Stimulated activated CD8-positive, alpha-beta memory T cell treated with anti-CD3 and anti-CD28 coated beads, Interleukin-15, amount 100 ng/mL, for 48 hours (primary cell): ENCODE data around the gene OR2B6.
"Not testable (repeated sequence)": the region's sequence is repeated elsewhere in the genome, so short reads cannot be mapped to it uniquely, and the experiment has no call there.

ENCODE experiments used
- DNase-seq, 2 donors: peaks; one replicate each; pipeline ENCODE4 v3.0.0-alpha.2; 2020; ENCODE audit warnings: low read depth in 2 of 2

The OR2B6 gene

DNA sequence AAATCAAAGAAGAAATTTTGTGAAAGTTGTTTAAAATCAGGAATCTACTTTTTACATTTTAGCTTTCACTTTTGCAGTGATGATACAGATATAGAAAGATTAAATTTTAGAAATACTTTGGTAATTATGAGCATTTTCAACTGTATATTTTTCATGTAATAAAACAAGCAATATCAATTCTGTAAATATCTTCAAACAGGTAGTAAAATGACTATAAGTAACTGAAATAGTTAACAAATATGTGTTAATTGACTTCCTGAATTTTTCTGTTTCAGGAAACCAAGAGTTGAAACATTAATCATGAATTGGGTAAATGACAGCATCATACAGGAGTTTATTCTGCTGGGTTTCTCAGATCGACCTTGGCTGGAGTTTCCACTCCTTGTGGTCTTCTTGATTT is at the start of gene OR2B6:
Gene OR2B6, plus strand, starts transcription at position 301 of the 400 bp plus-strand sequence. Its CDS starts 0 bp downstream, at position 301.
- no peak for DNase-seq

DNA sequence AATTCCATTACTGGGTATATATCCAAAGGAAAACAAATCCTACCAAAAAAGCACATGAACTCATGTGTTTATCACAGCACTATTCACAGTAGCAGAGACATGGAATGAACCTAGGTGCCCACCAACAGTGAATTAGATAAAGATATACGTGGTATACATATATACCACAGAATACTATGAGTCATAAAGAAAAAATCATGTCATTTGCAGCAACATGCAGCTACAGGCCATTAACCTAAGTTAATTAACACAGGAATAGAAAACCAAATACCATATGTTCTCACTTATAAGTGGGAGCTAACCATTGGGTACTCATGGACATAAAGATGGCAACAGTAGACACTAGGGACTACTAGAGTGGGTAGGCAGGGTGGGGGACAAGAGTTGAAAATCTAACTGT is 49.0 kb upstream of the OR2B6 start:
- DNase-seq, result no peak

DNA sequence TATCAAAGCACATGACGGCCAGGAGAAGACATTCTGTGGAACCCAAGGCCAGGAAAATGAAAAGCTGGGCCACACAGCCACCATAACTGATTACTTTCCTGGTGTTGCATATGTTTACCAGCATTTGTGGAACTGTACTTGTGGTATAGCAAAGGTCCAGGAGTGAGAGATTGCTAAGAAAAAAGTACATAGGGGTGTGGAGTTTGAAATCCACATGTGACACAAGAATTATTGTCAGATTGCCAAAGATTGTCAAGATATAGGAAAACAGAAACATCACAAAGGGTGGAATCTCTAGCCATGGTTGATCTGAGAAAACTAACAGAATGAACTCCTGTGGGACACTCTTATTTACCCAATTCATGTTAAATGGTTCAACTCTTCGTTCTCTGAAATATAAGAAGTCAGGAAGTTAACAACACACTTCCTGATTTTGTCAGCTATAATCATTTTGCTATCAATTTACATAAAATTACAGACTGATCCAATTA is 45.0 kb upstream of the OR2B6 start, which contains the start of gene OR2B2:
Gene OR2B2, minus strand, starts transcription at position 441 of the 491 bp plus-strand sequence. Its CDS starts 77 bp downstream, at position 364.
- no peak for DNase-seq

DNA sequence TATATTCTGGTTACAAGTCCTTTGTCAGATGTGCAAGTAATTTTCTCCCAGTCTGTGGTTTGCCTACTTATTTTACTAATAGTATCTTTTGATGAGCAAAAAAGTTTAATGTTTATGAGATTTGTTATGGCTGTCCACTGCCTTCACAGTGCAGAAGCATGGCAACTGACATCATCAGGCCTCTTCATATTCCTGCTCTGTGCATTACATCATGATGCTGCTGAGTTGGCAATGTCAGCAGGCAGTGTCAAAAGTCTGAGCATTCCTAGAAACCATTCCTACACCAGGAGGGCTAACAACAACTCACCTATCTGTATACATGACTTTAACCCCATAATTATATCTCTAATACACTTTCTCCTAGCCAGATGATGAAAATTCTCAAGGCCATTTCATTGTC is 34.1 kb upstream of the OR2B6 start:
- DNase-seq, result no peak

DNA sequence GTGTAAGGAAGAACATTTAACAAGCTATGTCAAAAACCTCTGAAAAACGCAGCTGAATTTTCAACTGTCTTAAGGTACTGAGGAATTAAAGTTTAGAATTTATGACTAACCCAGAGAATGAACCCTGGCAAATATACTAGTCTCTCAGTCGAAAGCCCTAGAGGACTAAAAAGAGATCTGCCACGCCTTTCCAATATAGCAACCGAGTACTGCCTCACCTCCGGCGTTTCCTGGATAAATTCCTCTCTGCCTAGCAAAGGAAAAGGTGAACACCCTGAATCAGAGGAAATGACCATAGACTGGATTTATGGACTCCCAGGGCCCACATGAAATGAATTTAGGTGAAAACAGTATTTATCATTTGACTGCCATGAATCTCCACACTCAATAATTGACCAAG is 32.9 kb upstream of the OR2B6 start:
- DNase-seq, result no peak

DNA sequence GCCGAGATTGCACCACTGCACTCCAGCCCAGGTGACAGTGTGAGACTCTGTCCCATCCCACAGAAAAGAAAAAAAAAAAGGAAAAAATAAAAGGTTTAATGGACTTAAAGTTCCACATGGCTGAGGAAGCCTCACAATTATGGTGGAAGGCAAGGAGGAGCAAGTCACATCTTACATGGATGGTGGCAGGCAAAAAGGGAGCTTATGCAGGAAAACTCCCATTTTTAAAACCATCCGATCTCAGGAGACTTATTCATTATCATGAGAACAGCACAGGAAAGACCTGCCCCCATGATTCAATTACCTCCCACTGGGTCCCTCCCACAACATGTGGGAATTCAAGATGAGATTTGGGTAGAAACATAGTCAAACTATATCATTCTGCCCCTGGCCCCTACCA is 29.0 kb upstream of the OR2B6 start:
- not testable (repeated sequence) for DNase-seq

DNA sequence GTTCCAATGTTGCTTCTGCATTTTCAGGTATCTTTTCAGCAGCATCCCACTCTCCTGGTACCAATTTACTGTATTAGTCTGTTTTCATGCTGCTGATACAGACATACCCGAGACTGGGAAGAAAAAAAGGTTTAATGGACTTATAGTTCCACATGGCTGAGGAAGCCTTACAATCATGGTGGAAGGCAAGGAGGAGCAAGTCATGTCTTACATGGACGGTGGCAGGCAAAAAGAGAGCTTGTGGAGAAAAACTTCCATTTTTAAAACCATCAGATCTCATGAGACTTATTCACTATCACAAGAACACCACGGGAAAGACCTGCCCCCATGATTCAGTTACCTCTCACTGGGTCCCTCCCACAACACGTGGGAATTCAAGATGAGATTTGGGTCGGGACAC is 27.1 kb upstream of the OR2B6 start:
- not testable (repeated sequence) for DNase-seq

DNA sequence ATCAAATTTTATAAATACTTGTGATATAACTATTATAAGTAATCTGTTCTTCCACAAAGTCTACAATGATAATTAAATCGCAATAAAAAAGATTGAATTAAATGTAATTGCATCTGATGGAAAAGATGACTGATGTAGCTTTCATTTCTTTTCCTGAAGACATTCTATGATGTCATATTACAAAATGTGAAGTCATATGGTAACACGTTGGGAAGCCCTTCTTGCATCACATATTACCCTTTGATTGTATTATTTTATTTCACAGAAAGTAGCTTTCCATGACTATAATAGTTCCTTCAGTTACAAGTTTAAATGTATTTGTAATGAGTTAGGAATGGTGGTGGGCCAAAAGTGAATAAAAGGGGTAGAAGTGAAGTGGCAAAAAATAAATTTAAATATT is 25.8 kb upstream of the OR2B6 start:
- DNase-seq, result no peak

DNA sequence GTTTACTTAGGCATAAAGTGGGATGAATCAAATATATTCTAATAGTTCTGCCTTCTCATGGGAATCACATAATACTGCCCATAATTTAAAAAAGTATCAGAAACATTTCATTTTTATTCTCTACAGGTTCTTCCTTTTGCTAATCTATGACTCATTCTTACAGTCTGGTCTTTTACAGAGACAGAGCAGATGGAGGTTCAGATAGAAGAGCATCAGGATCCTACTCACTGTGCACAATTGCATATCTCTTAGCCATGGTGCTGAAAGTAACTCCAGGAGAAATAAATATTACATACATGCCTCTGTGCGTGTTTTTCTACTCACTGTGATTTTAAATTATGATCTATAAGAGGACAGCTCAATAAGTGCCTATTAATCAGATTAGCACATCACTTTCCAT is 16.3 kb upstream of the OR2B6 start:
- DNase-seq, result no peak

DNA sequence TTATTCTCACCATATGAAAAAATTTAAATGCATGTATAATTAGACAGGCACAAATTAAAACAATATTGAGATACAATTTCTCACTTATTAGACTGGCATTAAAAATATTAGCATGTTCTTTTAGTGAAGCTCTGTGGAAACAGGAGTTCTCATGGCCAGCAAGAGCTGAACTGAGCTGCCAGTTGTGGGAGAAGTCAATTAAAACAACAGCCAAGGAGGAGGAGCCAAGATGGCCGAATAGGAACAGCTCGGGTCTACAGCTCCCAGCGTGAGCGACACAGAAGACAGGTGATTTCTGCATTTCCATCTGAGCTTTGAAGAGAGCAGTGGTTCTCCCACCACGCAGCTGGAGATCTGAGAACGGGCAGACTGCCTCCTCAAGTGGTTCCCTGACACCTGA is 14.0 kb upstream of the OR2B6 start:
- DNase-seq, result not testable (repeated sequence)

DNA sequence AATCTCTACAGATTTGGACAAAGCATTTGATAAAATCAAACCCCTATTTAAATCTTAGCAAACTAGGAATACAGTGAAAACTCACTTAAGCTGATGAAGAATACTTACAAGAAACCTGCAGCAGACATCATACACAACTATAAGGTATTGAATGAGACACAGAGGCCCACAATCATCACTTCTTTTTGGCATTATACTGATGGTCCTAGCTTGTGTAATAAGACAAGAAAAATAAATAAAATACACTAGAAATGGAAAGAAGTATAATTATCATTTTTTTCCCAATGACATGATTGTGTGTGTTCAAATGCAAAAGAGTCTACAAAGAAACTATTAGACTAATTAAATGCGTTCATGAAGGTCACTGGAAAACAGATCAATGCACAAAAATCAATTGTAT is 8.8 kb upstream of the OR2B6 start:
- no peak for DNase-seq

DNA sequence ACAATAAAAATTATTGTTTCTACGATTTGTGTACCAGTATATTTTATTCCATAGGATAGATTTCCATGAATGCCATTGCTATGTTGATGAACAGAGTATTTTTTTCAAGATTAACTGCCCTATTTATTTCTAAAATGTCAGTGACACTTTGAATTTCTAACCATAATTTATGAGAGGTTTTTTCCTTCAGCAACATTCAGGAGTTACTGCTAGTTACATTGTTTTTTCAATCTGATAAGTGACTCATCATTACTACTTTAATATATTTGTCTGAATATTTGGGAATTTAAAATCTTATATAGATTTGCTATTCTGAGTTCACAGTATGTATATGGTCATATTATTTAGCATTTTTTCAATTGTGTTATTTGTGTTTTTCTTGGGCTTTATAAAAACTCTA is 6.0 kb upstream of the OR2B6 start:
- no peak for DNase-seq

DNA sequence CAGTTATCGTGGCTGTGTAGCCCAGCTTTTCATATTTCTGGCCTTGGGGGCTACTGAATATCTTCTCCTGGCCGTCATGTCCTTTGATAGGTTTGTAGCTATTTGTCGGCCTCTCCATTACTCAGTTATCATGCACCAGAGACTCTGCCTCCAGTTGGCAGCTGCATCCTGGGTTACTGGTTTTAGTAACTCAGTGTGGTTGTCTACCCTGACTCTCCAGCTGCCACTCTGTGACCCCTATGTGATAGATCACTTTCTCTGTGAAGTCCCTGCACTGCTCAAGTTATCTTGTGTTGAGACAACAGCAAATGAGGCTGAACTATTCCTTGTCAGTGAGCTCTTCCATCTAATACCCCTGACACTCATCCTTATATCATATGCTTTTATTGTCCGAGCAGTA is 475 bp downstream of the OR2B6 start:
- DNase-seq, result no peak

DNA sequence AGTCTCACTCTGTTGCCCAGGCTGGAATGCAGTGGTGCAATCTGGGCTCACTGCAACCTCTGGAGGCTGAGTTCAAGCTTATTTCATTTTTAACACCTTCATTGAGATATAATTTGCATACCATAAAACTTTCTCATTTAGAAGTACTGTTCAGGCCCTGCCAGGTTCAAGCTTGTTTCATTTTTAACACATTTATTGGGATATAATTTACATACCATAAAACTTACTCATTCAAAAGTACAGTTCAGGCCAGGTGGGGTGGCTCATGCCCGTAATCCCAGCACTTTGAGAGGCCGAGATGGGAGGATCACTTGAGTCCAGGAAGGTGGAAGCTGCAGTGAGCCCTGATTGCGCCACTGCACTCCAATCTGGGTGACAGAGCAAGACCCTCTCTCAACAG is 5.5 kb downstream of the OR2B6 start:
- no peak for DNase-seq

DNA sequence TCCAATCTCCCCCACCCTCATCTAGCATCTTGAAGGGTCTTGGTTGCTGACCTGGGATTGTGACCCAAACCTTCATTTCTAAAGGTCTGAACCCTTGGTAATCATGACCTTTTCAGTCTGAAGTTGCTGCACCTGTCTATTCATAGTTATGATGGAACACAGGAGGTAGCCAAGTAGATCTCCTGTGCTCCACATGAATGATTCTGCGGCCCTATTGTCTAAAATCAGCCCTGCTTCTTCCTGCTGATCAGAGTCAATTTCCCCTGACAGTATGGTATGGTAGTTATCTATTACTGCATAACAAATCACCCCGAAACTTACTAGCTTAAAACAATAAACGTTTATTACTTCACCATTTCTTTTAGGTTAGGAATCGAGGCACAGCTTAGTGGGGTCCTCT is 9.0 kb downstream of the OR2B6 start:
- DNase-seq, result no peak

DNA sequence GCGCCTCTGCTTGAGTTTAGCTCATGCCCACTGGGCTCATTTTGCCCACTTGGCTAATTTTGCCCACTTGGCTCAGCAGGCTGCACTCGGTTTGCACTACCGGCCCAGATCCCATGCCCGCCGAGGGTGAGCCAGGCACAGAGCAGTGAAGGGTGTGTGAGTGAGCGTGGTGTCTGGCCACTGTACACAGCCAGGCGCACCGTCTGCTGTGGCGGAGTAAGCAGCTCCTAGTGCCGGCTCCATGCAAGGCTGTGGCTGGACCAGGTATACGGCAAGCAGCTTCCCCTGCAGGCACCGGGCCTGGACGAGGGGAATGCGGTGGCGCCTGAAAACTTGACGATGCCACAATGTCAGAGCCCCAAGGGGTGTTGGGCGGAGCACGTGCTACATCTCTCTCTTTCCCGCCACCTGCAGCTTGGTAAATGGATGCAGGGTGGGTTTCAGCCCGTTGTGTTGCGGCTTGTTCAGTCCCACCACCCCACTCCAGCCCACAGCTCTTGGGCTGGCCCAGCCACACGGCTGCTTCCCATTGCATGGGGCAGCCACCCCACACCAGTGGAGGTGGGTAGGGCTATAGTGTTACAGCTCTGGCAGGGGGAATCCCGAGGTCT is 9.9 kb downstream of the OR2B6 start:
- DNase-seq, result no peak

DNA sequence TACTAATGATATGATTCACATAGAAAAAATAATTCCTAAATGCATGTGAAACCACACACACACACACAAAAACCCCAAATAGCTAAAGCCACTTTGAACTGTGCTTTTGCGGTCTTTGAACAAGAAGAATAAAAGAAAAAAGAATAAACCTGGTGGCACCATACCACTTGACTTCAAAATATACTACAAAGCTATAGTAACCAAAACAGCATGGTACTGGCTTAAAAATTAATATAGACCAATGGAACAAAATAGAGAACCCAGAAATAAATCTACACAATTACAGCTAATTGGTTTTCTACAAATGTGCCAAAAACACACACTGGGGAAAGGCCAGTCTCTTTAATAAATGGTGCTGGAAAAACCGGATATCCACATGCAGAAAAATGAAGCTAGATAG is 13.4 kb downstream of the OR2B6 start:
- DNase-seq, result no peak

DNA sequence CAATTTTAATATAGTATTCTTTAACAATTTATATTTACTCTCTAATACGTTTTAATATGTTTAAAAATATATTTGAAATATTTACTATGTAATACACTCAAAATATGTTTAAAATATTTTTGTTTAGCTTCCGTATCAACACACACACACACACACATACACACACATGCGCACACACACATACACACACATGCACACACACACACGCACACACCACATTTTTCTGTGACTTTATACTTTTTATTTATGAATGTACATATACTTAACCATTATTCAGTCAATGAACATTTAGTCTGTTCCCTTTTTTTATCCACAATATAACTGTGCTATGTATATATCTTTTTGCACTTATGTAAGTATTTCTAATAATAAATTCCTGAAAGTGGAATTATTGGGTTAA is 15.7 kb downstream of the OR2B6 start:
- DNase-seq, result no peak

DNA sequence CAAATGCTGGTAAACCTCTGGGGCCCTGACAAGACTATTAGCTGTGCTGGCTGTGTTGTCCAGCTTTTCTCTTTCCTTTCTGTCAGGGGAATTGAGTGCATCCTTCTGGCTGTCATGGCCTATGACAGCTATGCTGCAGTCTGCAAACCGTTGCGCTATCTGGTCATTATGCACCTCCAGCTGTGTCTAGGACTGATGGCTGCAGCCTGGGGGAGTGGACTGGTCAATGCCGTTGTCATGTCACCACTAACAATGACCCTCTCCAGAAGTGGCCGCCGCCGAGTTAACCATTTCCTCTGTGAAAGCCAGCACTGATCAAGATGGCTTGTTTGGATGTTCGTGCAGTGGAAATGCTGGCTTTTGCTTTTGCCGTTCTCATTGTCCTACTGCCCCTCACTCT is 20.3 kb downstream of the OR2B6 start:
- DNase-seq, result no peak

DNA sequence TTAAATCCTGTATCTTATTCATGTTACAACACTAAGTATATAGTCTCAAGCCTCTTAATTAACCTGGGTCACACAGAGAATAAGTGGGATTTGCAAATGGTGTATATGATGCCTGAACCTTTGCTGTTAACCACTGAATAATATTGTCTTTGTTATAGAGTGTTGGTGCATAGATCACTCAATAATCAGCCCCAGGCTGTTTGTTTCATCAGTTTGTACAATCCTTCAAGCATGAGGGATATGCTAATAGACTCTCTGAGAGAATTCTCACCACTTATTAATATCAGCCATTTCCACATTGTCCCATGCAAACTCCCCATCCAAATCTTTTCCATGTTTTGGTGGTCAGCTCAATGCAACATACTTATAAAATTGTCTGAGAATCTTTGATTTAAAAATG is 21.7 kb downstream of the OR2B6 start:
- no peak for DNase-seq

DNA sequence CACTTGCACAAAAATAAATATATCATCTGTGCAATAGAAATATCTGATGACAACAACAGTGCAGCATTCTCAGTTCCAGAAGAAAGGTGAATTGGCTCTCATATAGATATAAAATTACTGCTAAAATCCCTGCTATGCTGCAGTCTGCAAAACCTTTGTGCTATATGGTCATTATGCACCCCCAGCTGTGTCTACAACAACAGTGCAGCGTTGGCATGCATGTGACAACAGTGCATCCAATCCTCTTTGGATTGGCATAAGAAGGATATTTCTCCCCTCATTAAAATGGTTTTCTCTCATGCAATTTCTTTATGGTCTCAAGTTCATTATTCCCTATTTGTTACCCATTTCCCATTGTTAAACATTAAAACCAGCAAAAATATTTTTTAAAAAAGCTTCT is 23.1 kb downstream of the OR2B6 start:
- DNase-seq, result no peak

DNA sequence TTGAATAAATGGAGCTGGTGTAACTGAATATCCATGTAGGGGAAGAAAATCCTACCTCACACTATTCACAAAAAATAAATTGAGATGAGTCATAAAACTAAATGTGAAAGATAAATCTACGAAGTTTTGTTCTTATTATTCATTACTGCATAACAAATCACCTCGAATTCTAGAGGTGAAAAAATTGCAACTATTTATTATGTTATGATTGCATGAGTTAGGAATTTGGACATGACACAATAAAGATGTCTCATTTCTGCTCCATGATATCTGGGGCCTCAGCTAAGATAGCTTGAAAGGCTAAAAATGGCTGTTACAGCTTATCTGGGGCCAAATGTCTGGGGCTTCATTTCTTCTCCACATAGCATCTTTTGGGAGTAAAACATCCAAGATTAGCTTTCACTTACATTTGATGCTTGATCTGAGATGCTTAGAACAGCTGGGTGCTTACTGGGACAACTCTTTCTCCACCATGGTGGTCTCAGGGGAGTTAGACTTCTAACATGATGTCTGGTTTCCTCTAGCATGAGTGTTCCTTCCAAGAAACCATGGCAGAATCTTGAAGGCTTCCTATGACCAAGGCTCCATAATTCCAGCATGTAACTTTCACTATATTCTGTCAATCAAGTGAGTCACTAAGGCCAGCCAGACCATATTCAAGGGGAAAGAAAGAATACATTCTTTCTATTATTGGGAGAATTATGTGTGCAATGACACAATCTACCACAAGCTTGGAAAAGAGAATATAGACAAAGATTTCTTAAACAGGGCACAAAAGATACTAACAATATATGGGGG is 30.1 kb downstream of the OR2B6 start:
- no peak for DNase-seq

DNA sequence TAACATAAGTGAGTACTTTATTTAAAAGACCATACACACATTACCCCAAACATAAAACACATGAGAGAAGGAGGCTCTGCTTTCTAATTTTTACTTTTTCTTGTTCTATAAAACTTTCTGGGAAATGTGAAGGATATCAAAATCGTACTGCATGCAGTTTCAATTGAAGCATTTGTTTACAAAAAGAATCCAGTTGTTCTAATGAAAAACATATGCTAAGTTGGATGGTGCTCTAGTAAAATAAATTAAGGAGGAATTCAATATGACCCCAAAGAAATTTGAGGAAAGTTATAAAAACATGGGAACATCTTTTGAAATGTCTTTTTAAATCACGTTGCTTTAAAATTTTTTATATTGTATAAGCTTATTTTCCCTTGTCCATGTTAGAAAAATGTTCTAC is 37.6 kb downstream of the OR2B6 start:
- DNase-seq, result no peak
